Liver (tissue), 9 donors: ENCODE measurements around the gene PTPRD. TPM values are rescaled to one million over a fixed set of nuclear protein-coding genes. Genes with fewer than 3 reads are reported as not detected.

Source experiments
- DNase-seq: peaks from one replicate; pipeline ENCODE4 v3.0.0-alpha.2; 2017; ENCODE audit warnings: low spot score
- H3K27ac ChIP-seq, 2 donors: one replicate each; pipeline ENCODE4 v1.7.0; 2013; ENCODE audit warnings: inconsistent platforms in 2 of 2, low read length in 2 of 2, control low read depth in 1 of 2, low read depth in 1 of 2, mild to moderate bottlenecking in 1 of 2
- H3K27me3 ChIP-seq, 4 donors: one replicate each; pipeline versions ENCODE4 v1.6.1 to v1.7.0; 2013; ENCODE audit warnings: low read length in 3 of 4, inconsistent platforms in 1 of 4, mild to moderate bottlenecking in 1 of 4, moderate library complexity in 1 of 4; ENCODE audit not compliant: control insufficient read depth in 4 of 4, insufficient read depth in 4 of 4
- H3K36me3 ChIP-seq, 4 donors: one replicate each; pipeline versions ENCODE4 v1.6.1 to v1.7.0; 2013; ENCODE audit warnings: low read length in 3 of 4, mild to moderate bottlenecking in 3 of 4, low read depth in 1 of 4, moderate library complexity in 1 of 4; ENCODE audit not compliant: control insufficient read depth in 4 of 4, insufficient read depth in 3 of 4
- H3K4me1 ChIP-seq, 4 donors: one replicate each; pipeline versions ENCODE4 v1.6.1 to v1.7.0; 2013; ENCODE audit warnings: low read length in 3 of 4, mild to moderate bottlenecking in 3 of 4, moderate library complexity in 1 of 4; ENCODE audit not compliant: control insufficient read depth in 4 of 4, insufficient read depth in 4 of 4
- H3K4me3 ChIP-seq, 3 donors: one replicate each; pipeline versions ENCODE4 v1.6.1 to v1.7.0; 2013; ENCODE audit warnings: low read length in 3 of 3, control low read depth in 1 of 3, low read depth in 1 of 3, mild to moderate bottlenecking in 1 of 3
- H3K9ac ChIP-seq, 2 donors: one replicate each; pipeline ENCODE4 v1.7.0; 2013; ENCODE audit warnings: low read length in 2 of 2, mild to moderate bottlenecking in 2 of 2, moderate library complexity in 2 of 2, control low read depth in 1 of 2, low read depth in 1 of 2
- H3K9me3 ChIP-seq, 4 donors: one replicate each; pipeline versions ENCODE4 v1.6.1 to v1.7.0; 2013; ENCODE audit warnings: low read length in 3 of 4; ENCODE audit not compliant: control insufficient read depth in 4 of 4
- EGR1 ChIP-seq, 2 donors: IDR thresholded peaks; 2 replicates each; pipeline ENCODE4 v1.6.1; 2016 to 2018; ENCODE audit warnings: antibody characterized with exemption in 2 of 2, low read depth in 2 of 2
- FOXA1 ChIP-seq: IDR thresholded peaks from 2 replicates; pipeline ENCODE4 v1.6.1; 2016; ENCODE audit warnings: antibody characterized with exemption
- FOXA2 ChIP-seq: IDR thresholded peaks from 2 replicates; pipeline ENCODE4 v1.6.1; 2016; ENCODE audit warnings: antibody characterized with exemption
- GABPA ChIP-seq, 2 donors: IDR thresholded peaks in 1 of 2; conservative IDR thresholded peaks in 1 of 2; 2 replicates each; pipeline ENCODE4 v1.6.1; 2016; ENCODE audit warnings: antibody characterized with exemption in 2 of 2, mild to moderate bottlenecking in 1 of 2, moderate library complexity in 1 of 2
- HNF4A ChIP-seq, 2 donors: conservative IDR thresholded peaks; 2 replicates each; pipeline ENCODE4 v1.6.1; 2016; ENCODE audit warnings: antibody characterized with exemption in 2 of 2, mild to moderate bottlenecking in 2 of 2
- HNF4G ChIP-seq: IDR thresholded peaks from 2 replicates; pipeline ENCODE4 v1.6.1; 2016; ENCODE audit warnings: antibody characterized with exemption
- JUND ChIP-seq, 2 donors: IDR thresholded peaks; 2 replicates each; pipeline ENCODE4 v1.6.1; 2016; ENCODE audit warnings: antibody characterized with exemption in 2 of 2
- NR2F2 ChIP-seq: IDR thresholded peaks from 2 replicates; pipeline ENCODE4 v1.6.1; 2016; ENCODE audit warnings: antibody characterized with exemption
- RAD21 ChIP-seq, 2 donors: IDR thresholded peaks; 2 replicates each; pipeline ENCODE4 v1.6.1; 2016; ENCODE audit warnings: antibody characterized with exemption in 2 of 2, mild to moderate bottlenecking in 2 of 2
- SP1 ChIP-seq: IDR thresholded peaks from 2 replicates; pipeline ENCODE4 v1.6.1; 2018; ENCODE audit warnings: antibody characterized with exemption, mild to moderate bottlenecking
- TAF1 ChIP-seq: conservative IDR thresholded peaks from 2 replicates; pipeline ENCODE4 v1.6.1; 2016; ENCODE audit warnings: antibody characterized with exemption, mild to moderate bottlenecking
- YY1 ChIP-seq: IDR thresholded peaks from 2 replicates; pipeline ENCODE4 v1.6.1; 2016; ENCODE audit warnings: antibody characterized with exemption, mild to moderate bottlenecking
- WGBS: extraction: QIAGEN DNeasy Blood & Tissue Kit; methylation state at CpG from one replicate; pipeline ENCODE4 v1.1.7; 2013; 5-methylcytosine and 5-hydroxymethylcytosine counted together
- polyA plus RNA-seq, 2 donors: library from polyadenylated mRNA; stranded (reverse) in 1 of 2; unstranded in 1 of 2; fragments of 200-250 nt in 1 of 2; fragments of >200 nt in 1 of 2; fragmentation: Nextera tagmentation in 1 of 2; extraction: Ambion mirVana in 1 of 2; gene quantifications; one replicate each; pipeline versions ENCODE4 v1.2.1 to v1.2.3, GENCODE V29; 2013 to 2015
- total RNA-seq, 2 donors: library from RNA; depleted of rRNA; stranded (reverse); fragments of >200 nt; gene quantifications; one replicate each; pipeline ENCODE4 v1.2.3, GENCODE V29; 2014
- TF ChIP-seq, protein P1 (sequence below): IDR thresholded peaks from 2 replicates; pipeline ENCODE4 v1.6.1; 2016; ENCODE audit warnings: antibody characterized with exemption
- TF ChIP-seq, protein P2 (sequence below): fragments of 150-350 bp; IDR thresholded peaks from 2 replicates; pipeline ENCODE4 v1.5.1; 2017; ENCODE audit warnings: improper control_type of control experiment, low read depth, low read length; ENCODE audit not compliant: missing input control
- TF ChIP-seq, protein P3 (sequence below): IDR thresholded peaks from 2 replicates; pipeline ENCODE4 v1.6.1; 2016; ENCODE audit warnings: antibody characterized with exemption
- TF ChIP-seq, protein P4 (sequence below): IDR thresholded peaks from 2 replicates; pipeline ENCODE4 v1.6.1; 2016; ENCODE audit warnings: antibody characterized with exemption
- donor health status: healthy.
- donor health status: healthy.
- donor health status: healthy.
- donor health status: healthy.
- donor health status: healthy.

The PTPRD gene
- total and polyA plus RNA-seq, 4 donors = 0.78 to 34.2 (median 4.7) TPM

DNA sequence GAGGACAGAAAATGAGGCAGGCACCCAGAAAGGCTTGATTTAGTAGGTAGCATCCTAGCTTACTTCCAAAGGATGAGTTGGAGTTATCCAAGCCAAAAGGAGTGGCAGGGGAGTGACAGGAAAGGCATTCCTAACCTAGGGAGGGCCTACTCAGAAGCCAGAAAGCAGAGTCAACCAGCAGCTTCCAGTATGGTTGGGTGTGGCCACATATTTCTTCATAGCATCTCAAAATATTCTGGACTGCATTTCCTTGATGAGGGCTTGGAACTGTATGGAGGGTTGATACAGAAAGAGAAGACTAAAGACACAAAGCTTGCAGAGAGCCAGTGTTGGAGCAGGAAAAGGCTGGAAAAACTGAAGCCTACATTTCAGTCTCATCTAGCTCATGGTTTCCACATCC lies 2156.5 kb downstream of the PTPRD start:
- Histone ChIP-seq H3K4me1 (no peaks in the 10 kb centered on the region), H3K27ac (no peak overlapping the region), H3K36me3 (peaks cover 0 to 2% (median 0%) of the 10 kb centered on the region in 4 donors), H3K4me3 (no peak overlapping the region), H3K27me3 (no peaks in the 10 kb centered on the region), H3K9me3 (no peaks in the 10 kb centered on the region), H3K9ac (no peak overlapping the region)
- TF ChIP-seq, protein P1, sequence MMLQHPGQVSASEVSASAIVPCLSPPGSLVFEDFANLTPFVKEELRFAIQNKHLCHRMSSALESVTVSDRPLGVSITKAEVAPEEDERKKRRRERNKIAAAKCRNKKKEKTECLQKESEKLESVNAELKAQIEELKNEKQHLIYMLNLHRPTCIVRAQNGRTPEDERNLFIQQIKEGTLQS = no peak
- no peak for TF ChIP-seq NR2F2
- no peak for TF ChIP-seq FOXA2
- TF ChIP-seq JUND (IDR thresholded peaks at IDR 0.05) = no peak
- TF ChIP-seq GABPA (IDR thresholded peaks at IDR 0.05 in 1 of 2, conservative IDR thresholded peaks at IDR 0.05 in 1 of 2) = no peak
- TF ChIP-seq, protein P2, sequence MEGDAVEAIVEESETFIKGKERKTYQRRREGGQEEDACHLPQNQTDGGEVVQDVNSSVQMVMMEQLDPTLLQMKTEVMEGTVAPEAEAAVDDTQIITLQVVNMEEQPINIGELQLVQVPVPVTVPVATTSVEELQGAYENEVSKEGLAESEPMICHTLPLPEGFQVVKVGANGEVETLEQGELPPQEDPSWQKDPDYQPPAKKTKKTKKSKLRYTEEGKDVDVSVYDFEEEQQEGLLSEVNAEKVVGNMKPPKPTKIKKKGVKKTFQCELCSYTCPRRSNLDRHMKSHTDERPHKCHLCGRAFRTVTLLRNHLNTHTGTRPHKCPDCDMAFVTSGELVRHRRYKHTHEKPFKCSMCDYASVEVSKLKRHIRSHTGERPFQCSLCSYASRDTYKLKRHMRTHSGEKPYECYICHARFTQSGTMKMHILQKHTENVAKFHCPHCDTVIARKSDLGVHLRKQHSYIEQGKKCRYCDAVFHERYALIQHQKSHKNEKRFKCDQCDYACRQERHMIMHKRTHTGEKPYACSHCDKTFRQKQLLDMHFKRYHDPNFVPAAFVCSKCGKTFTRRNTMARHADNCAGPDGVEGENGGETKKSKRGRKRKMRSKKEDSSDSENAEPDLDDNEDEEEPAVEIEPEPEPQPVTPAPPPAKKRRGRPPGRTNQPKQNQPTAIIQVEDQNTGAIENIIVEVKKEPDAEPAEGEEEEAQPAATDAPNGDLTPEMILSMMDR = no peak
- TF ChIP-seq YY1 = no peak
- no peak for DNase-seq

DNA sequence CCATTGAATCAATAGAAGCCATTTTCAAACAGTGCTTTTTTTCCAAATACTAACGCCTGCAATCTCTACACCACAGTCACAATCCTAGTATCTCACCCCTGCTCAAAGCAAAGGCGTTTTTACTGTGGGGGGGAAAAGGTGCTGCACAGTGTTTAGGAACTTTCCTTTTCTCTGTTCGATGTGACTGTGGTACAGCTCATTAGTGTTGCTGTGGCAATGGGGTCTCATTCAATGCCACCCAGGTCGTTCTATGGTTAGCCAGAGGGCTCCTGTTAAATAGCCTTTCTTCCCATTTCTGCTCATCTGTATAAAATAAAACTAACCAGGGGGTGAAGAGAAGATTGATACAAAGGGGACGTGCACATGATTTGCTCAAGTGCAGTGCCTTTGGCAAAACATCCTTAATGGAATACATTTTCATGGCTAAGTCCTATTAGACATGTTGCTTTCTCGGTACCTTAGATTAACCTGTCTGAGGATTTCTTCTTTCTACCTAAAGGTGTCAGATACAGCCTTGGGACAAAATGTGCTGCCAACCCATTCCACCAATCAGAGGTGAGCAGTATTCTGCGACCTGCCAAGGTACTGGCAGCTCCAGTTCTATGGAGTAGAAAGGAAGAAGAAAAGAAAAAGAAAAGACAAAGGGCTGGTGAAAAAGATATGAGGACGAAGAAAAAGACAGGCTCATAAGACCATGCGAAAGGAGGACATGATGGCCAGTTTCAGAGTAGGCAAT lies 2161.8 kb downstream of the PTPRD start:
- Histone ChIP-seq H3K9me3 (no peaks in the 10 kb centered on the region), H3K27ac (no peak overlapping the region), H3K9ac (no peak overlapping the region), H3K4me1 (no peaks in the 10 kb centered on the region), H3K36me3 (peaks cover 0 to 5% (median 0%) of the 10 kb centered on the region in 4 donors), H3K27me3 (no peaks in the 10 kb centered on the region), H3K4me3 (no peak overlapping the region)
- WGBS = 90% methylated on average over 9 of the region's 9 CpGs
- DNase-seq = no peak
- no peak for TF ChIP-seq RAD21 (IDR thresholded peaks at IDR 0.05)
- no peak for TF ChIP-seq HNF4G
- TF ChIP-seq, protein P3, sequence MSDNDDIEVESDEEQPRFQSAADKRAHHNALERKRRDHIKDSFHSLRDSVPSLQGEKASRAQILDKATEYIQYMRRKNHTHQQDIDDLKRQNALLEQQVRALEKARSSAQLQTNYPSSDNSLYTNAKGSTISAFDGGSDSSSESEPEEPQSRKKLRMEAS = no peak
- no peak for TF ChIP-seq TAF1
- no peak for TF ChIP-seq SP1
- no peak for TF ChIP-seq EGR1 (IDR thresholded peaks at IDR 0.05; ENCODE audit: low read depth in 2 of 2)
- TF ChIP-seq, protein P4, sequence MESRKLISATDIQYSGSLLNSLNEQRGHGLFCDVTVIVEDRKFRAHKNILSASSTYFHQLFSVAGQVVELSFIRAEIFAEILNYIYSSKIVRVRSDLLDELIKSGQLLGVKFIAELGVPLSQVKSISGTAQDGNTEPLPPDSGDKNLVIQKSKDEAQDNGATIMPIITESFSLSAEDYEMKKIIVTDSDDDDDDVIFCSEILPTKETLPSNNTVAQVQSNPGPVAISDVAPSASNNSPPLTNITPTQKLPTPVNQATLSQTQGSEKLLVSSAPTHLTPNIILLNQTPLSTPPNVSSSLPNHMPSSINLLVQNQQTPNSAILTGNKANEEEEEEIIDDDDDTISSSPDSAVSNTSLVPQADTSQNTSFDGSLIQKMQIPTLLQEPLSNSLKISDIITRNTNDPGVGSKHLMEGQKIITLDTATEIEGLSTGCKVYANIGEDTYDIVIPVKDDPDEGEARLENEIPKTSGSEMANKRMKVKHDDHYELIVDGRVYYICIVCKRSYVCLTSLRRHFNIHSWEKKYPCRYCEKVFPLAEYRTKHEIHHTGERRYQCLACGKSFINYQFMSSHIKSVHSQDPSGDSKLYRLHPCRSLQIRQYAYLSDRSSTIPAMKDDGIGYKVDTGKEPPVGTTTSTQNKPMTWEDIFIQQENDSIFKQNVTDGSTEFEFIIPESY = no peak
- no peak for TF ChIP-seq GABPA (IDR thresholded peaks at IDR 0.05 in 1 of 2, conservative IDR thresholded peaks at IDR 0.05 in 1 of 2)
- TF ChIP-seq YY1 = no peak
- TF ChIP-seq, protein P2 = no peak
- no peak for TF ChIP-seq HNF4A (conservative IDR thresholded peaks at IDR 0.05)
- no peak for TF ChIP-seq JUND (IDR thresholded peaks at IDR 0.05)
- no peak for TF ChIP-seq FOXA1
- TF ChIP-seq, protein P1 = no peak
- TF ChIP-seq FOXA2 = no peak
